ENCODE results near the gene MARS1.

Gene MARS1

GRCh38 chr12:57459055-57459749 lies 28.7 kb upstream of the MARS1 start (continued):
- TF ChIP-seq ZNF837 (tag by site-specific recombination; IDR thresholded peaks at IDR 0.05) = no peak
- TF ChIP-seq ZNF239 (tag by site-specific recombination; IDR thresholded peaks at IDR 0.05) = no peak
- TF ChIP-seq HOXC10 (CRISPR knock-in tag; IDR thresholded peaks at IDR 0.05) = no peak
- no peak; the same call in 1 of the 2 replicates for TF ChIP-seq ZNF394 (tag by site-specific recombination; IDR thresholded peaks at IDR 0.05; ENCODE audit: borderline replicate concordance)
- TF ChIP-seq ZNF423 (tag by site-specific recombination; IDR thresholded peaks at IDR 0.05) = no peak
- TF ChIP-seq, protein P1, sequence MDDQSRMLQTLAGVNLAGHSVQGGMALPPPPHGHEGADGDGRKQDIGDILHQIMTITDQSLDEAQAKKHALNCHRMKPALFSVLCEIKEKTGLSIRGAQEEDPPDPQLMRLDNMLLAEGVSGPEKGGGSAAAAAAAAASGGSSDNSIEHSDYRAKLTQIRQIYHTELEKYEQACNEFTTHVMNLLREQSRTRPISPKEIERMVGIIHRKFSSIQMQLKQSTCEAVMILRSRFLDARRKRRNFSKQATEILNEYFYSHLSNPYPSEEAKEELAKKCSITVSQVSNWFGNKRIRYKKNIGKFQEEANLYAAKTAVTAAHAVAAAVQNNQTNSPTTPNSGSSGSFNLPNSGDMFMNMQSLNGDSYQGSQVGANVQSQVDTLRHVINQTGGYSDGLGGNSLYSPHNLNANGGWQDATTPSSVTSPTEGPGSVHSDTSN (CRISPR knock-in tag; IDR thresholded peaks at IDR 0.05) = no peak
- TF ChIP-seq ZNF707 (tag by site-specific recombination; IDR thresholded peaks at IDR 0.05) = no peak
- TF ChIP-seq ZNF23 (tag by site-specific recombination; IDR thresholded peaks at IDR 0.05; ENCODE audit: borderline replicate concordance) = no peak
- TF ChIP-seq ZNF624 (tag by site-specific recombination; IDR thresholded peaks at IDR 0.05) = no peak
- TF ChIP-seq ZNF626 (tag by site-specific recombination; IDR thresholded peaks at IDR 0.05) = no peak
- TF ChIP-seq ZNF501 (tag by site-specific recombination; IDR thresholded peaks at IDR 0.05) = peak; percentile 71
- TF ChIP-seq, protein P2, sequence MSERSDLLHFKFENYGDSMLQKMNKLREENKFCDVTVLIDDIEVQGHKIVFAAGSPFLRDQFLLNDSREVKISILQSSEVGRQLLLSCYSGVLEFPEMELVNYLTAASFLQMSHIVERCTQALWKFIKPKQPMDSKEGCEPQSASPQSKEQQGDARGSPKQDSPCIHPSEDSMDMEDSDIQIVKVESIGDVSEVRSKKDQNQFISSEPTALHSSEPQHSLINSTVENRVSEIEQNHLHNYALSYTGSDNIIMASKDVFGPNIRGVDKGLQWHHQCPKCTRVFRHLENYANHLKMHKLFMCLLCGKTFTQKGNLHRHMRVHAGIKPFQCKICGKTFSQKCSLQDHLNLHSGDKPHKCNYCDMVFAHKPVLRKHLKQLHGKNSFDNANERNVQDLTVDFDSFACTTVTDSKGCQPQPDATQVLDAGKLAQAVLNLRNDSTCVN (tag by site-specific recombination; optimal IDR thresholded peaks at IDR 0.05) = no peak
- peak; percentile 65 for TF ChIP-seq SP3 (tag by site-specific recombination; IDR thresholded peaks at IDR 0.05)
- no peak for TF ChIP-seq ZNF549 (tag by site-specific recombination; IDR thresholded peaks at IDR 0.05)
- no peak for TF ChIP-seq MEIS1 (CRISPR knock-in tag; IDR thresholded peaks at IDR 0.05; ENCODE audit: borderline replicate concordance)
- no peak for TF ChIP-seq GFI1B (tag by site-specific recombination; IDR thresholded peaks at IDR 0.05)
- TF ChIP-seq, protein P3, sequence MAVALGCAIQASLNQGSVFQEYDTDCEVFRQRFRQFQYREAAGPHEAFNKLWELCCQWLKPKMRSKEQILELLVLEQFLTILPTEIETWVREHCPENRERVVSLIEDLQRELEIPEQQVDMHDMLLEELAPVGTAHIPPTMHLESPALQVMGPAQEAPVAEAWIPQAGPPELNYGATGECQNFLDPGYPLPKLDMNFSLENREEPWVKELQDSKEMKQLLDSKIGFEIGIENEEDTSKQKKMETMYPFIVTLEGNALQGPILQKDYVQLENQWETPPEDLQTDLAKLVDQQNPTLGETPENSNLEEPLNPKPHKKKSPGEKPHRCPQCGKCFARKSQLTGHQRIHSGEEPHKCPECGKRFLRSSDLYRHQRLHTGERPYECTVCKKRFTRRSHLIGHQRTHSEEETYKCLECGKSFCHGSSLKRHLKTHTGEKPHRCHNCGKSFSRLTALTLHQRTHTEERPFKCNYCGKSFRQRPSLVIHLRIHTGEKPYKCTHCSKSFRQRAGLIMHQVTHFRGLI (tag by site-specific recombination; IDR thresholded peaks at IDR 0.05) = no peak; the same call in 1 of the 2 replicates
- TF ChIP-seq, protein P4, sequence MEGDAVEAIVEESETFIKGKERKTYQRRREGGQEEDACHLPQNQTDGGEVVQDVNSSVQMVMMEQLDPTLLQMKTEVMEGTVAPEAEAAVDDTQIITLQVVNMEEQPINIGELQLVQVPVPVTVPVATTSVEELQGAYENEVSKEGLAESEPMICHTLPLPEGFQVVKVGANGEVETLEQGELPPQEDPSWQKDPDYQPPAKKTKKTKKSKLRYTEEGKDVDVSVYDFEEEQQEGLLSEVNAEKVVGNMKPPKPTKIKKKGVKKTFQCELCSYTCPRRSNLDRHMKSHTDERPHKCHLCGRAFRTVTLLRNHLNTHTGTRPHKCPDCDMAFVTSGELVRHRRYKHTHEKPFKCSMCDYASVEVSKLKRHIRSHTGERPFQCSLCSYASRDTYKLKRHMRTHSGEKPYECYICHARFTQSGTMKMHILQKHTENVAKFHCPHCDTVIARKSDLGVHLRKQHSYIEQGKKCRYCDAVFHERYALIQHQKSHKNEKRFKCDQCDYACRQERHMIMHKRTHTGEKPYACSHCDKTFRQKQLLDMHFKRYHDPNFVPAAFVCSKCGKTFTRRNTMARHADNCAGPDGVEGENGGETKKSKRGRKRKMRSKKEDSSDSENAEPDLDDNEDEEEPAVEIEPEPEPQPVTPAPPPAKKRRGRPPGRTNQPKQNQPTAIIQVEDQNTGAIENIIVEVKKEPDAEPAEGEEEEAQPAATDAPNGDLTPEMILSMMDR (tag by site-specific recombination; IDR thresholded peaks at IDR 0.05) = peak; percentile 95
- no peak for TF ChIP-seq ZNF792 (tag by site-specific recombination; IDR thresholded peaks at IDR 0.05)
- no peak for TF ChIP-seq ZNF768 (tag by site-specific recombination; IDR thresholded peaks at IDR 0.05)
- TF ChIP-seq ZNF24 (tag by site-specific recombination; IDR thresholded peaks at IDR 0.05) = no peak; the same call in 1 of the 2 replicates
- no peak for TF ChIP-seq ZNF548 (tag by site-specific recombination; IDR thresholded peaks at IDR 0.05)
- TF ChIP-seq, protein P5, sequence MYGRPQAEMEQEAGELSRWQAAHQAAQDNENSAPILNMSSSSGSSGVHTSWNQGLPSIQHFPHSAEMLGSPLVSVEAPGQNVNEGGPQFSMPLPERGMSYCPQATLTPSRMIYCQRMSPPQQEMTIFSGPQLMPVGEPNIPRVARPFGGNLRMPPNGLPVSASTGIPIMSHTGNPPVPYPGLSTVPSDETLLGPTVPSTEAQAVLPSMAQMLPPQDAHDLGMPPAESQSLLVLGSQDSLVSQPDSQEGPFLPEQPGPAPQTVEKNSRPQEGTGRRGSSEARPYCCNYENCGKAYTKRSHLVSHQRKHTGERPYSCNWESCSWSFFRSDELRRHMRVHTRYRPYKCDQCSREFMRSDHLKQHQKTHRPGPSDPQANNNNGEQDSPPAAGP (tag by site-specific recombination; IDR thresholded peaks at IDR 0.05) = no peak; the same call in none of the 2 replicates
- no peak for TF ChIP-seq ZNF560 (tag by site-specific recombination; IDR thresholded peaks at IDR 0.05; ENCODE audit: borderline replicate concordance)
- TF ChIP-seq ZNF366 (tag by site-specific recombination; conservative IDR thresholded peaks at IDR 0.05) = no peak; the same call in none of the 2 replicates
- no peak for TF ChIP-seq SALL2 (tag by site-specific recombination; IDR thresholded peaks at IDR 0.05; ENCODE audit: borderline replicate concordance)
- TF ChIP-seq HOXD13 (CRISPR knock-in tag; IDR thresholded peaks at IDR 0.05; ENCODE audit: borderline replicate concordance) = no peak
- TF ChIP-seq ZNF174 (tag by site-specific recombination; IDR thresholded peaks at IDR 0.05) = no peak
- TF ChIP-seq ZNF658 (tag by site-specific recombination; IDR thresholded peaks at IDR 0.05) = no peak
- TF ChIP-seq ZNF10 (tag by site-specific recombination; IDR thresholded peaks at IDR 0.05) = 0 out of 2 replicates have a peak, but pooled peaks have one; percentile 21
- no peak for TF ChIP-seq ZNF133 (tag by site-specific recombination; IDR thresholded peaks at IDR 0.05)
- TF ChIP-seq GLIS2 (tag by site-specific recombination; IDR thresholded peaks at IDR 0.05) = no peak
- peak; percentile 89 for TF ChIP-seq ZNF629 (tag by site-specific recombination; IDR thresholded peaks at IDR 0.05)
